GM19324 (cell line): ENCODE measurements around the gene PRR19.
"Not testable (repeated sequence)": the region's sequence is repeated elsewhere in the genome, so short reads cannot be mapped to it uniquely, and the experiment has no call there.

Experiments used
- ATAC-seq: cut with Tn5 transposase; IDR thresholded peaks from one replicate; pipeline ENCODE4 v1.9.1; 2021; ENCODE audit warnings: mild to moderate bottlenecking, moderate library complexity; ENCODE audit not compliant: unreplicated experiment, low FRiP score

The PRR19 gene

DNA sequence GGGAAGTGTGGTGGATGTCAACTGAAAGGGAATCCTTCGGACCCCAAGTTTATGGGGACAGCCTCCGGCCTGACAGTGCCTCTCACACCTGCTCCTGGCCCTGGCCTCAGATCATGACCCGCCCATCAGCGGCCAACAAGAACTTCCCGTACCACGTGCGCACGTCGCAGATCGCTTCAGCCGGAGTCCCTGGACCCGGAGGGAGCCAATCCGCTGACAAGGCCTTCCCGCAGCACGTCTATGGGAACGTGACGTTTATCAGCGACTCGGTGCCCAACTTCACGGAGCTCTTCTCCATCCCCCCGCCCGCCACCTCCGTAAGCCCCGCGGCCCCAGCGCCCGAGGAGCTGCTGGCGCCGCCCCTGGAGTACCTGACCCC, 21.5 kb downstream of the PRR19 start:
- ATAC-seq = no peak

DNA sequence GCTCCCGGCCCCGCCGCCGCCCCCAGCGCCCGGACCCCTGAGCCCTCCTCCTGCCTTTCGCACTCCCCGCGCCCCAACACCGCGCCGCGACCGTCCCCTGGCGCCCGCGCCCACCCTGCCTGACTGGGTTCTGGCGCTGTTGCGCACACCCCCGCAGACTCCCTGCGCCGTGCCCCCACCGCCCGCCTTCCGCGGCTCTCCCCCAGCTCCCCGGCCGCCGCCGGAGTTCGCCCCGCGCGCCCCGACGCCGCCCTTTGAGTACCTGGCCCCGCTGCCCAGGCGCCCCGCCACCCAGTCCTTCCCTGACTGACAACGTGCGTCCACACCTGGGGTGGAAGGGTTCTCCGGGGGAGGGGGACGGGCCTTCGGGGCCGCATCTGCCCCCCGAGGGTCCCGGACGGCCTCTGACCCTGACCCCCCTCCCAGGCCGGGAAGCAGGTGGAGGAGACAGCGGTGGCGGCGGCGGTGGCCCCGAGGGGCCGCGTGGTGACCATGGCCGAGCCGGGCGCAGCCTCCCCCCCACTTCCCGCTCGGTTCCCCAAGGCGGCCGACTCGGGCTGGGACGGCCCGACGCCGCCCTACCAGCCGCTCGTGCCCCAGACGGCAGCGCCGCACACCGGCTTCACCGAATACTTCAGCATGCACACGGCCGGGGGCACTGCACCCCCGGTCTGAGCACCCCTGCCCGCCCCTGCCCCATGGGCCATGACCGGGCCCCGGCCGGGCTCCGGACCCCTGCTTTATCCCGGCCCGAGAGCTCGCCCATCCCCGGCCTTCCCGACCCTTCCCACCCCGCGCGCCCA, 22.1 kb downstream of the PRR19 start:
- ATAC-seq = no peak

DNA sequence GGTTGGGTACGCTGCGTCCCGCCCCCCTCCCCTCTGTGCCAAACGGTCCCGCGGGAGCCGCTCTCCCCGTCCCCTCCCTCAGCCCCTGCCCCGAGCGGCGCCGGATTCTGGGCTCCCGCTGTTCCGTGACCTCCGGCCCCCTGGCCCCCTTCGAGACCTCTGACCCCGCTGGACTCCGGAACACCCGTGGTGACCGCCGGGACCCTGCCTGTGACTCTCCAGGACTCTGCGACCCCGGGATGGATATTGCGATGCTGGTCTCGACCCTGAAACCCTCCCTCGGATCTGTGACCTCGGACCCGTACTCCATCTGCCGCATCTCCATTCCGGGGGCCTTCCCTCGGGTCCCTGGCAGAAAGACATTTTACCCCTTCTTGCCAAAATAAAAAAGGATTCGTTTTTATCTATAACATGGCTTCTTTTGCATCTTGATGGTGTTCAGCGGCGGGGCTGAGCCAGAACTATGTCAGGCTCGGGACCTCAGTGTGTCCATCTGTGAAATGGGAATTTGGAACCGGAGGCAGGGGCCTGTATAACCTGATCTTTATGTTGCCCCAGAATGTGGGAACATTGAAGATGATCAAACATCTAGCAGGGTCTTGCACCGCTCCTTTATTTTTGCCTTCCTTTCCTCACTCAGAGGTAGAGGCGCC, 22.8 kb downstream of the PRR19 start:
- no peak for ATAC-seq

DNA sequence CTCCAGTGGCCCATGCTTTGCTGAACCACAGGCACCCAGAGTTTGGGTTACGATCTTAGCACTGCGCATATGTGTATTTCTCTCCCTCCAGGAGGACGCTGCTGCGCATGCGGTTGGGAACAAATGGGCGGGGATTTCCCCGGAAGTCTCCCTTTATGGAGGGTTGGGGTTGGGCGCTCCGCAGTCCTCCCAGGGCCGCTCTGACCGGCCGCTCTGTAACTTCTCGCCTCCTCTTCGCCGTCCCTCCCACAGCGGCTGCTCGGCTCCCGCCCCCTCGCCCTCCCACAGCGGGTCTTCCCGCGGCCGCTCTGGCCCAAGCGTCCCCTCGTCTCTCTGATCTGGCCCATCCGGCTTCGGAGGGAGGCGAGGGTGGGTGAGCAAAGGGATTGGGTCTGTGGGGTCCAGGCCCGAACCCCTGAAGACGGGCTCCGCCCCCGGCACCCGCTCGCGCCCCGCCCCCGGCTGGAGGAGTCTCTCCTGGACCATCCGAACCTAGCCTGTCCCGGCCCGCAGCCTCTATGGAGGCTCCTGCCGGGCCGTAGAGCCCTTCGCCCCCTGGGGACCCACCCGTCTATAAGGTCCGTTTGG, 23.5 kb downstream of the PRR19 start, which contains the start of gene MEGF8:
TSS of gene MEGF8 (plus strand) at position 328 of the 588 bp plus-strand sequence. CDS start 609 bp downstream, outside the sequence.
- peak; percentile 91 for ATAC-seq

- ATAC-seq = peak; percentile 6
These were observed 24.2 kb downstream of the PRR19 start for GRCh38 chr19:42325896-42326771.

DNA sequence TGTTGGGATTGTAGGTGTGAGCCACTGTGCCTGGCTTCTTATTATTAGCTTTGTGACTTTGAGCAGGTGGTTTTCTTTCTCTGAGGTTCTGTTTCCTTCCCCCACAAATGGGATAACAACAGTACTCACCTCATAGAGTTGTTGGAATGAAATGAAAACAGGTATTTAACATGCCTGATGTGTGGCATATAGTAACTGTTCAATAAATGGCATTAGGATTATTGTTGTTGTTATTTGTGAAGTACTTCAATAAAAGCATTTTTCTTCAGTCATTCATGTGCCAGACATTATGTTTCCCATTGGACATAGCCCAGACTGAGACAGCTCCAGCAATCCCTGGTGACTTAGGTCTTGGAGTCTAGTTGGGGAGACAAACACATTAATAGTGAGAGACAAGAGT, 25.0 kb downstream of the PRR19 start:
- ATAC-seq = no peak

DNA sequence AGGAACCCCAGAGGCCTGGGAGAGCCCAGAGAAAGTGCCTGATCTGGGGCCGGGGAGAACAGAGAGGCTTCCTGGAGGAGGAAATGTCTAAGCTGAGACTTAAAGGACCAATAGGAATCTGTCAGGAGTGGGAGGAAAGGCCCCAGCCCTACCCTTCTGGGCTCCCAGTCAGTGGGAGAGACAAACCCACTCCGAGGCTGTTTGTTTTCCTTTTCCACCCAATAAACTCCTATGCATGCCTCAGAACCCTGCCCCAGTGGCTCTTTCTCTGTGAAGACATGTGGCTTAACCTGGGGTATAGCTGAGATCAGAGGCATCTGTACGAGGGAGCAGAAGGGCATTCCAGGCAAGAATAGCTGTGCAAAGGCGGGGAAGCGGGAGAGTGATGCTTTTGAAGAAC, 25.4 kb downstream of the PRR19 start:
- ATAC-seq = no peak

GRCh38 chr19:42328106-42328505, 26.2 kb downstream of the PRR19 start:
- ATAC-seq = no peak

DNA sequence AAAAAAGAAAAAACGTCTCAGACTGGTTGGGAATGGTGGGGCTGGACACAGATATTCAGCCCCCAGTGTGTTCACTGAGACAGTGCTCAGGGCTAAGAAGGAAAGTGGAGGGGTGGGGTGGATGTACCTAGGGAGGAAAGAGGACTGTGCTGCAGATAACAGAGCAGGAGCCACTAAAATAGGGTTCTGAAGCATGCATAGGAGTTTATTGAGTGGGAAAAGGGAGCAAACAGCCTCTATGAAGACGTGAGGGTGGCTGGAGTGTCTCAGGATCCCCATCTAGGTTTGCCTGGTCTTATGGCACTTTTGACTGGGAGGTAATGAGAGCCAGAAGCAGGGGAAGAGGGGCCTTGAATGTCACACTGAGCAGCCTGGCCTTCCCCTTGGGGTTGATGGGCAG, 26.9 kb downstream of the PRR19 start:
- no peak for ATAC-seq

DNA sequence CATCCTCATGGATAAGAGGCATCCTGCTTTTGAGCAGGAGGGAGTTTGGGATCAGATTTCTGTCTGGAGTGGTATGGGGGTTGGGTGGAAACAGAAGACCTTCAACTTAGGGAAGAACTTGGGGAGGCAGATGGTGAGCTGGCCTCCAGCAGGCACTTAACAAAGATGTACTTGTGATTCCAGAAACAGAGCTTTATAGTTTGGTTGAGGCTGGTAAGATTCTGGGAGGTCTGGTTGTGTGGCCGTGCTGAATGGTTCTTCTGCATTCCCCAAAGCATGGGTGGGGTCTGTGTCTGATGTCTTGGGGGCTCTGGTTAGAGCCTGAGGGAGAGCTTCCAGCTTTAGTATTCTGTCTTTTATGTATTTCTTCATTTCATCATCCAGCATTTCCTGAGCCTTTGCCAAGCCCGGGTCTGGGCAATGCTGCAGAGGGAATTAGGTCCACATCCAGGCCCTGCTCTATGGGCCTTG, 28.3 kb downstream of the PRR19 start:
- no peak for ATAC-seq

DNA sequence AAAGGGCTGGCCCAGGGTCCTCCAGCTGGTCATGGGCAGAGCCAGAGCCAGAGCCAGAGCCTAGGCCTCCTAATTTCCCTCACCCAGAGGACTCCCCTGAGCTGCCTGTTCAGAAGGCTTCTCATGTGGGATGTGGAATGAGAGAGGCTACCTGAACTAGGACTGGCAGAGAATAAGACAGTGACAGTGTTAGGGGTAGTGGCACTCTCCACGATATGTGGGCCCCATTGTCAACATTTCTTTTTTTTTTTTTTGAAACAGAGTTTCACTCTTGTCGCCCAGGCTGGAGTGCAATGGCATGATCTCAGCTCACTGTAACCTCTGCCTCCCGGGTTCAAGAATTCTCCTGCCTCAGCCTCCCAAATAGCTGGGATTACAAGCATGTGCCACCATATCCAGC, 29.4 kb downstream of the PRR19 start:
- ATAC-seq = not testable (repeated sequence)

DNA sequence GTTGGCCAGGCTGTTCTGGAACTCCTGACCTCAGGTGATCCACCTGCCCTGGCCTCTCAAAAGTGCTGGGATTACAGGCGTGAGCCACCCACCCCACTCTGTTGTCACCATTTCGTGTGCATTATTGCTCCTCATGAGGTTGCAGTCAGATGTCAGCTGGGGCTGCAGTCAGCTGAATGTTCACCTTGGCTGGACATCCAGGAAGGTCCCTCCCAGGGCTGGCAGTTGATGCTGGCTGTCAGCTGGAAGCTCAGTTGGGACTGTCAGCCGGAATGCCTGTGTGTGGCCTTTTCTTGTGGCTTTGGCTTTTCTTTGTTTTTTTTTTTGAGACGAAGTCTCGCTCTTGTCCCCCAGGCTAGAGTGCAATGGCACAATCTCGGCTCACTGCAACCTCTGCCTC, 30.1 kb downstream of the PRR19 start:
- no peak for ATAC-seq

DNA sequence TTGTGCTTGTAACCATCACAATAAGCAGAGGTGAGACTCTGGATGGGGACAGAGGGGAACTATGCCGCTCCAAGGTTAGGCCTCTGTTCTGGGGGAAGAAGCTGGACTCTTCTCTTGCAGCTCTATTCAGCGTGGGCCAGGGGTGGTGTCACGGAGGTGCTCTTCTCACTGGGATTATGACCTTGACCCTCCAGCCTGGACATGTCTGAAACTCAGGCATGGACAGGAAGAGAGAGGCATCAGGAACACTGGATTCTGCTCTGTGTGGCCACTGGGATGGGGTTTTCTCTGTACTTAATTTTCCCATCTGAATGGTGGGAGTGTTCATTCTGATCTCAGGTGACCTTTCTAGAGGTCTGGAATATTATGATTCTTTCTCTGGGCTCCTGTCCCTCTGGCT, 31.1 kb downstream of the PRR19 start:
- no peak for ATAC-seq

- ATAC-seq = no peak
These were observed 32.2 kb downstream of the PRR19 start for GRCh38 chr19:42333975-42334696.

DNA sequence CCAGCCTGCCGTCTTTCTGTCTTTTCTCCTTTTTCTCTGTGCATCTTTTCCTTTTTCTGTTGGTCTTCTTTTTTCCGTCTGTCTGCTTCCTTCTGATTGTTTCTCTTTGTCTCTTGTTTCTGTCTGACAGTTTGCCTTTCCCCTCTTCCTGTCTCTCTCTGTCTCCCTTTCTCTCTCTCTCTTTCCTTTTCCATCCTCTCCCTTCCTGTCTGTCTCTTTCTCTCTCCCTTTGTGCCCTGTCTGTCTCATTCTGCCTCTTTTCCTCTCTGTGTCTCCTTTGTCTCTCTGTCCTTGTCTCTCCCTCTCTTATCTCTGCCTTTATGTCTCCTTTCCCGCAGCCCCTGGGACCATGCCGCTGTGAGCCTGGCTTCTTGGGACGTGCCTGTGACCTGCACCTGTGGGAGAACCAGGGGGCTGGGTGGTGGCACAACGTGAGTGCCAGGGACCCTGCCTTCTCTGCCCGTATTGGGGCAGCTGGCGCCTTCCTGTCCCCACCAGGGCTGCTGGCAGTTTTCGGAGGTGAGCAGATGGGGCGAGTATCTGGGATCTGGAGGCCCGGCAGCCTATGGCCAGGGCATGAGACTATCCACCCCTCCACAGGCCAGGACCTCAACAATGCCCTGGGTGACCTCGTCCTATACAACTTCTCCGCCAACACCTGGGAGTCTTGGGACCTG, 32.9 kb downstream of the PRR19 start:
- ATAC-seq = no peak

DNA sequence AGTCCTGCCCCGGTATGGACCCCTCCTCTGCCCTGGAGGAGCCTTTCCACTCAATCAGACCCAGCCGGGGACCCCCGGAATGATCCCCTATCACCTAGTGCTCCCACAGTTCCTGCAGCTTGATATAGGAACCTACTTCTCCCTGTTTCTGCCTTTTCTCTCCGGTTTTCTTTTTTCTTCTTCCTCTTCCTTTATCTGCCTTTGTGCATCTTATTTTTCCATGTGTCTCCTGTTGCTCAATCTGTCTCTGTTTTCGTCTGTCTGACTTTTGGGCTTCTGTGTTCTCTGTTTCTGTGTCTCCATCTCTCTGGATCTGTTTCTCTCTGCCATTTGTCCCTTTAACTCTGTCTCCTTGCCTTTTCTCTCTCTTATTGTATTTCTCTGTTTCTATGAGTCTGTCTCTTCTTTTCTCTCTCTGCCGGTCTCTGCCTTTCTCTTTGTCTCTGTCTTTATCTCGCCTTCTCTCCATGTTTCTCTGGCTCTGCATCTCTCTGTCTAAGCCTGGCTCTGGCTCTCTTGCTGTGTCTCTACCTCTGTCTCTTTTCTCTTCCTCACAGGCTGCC, 33.5 kb downstream of the PRR19 start:
- no peak for ATAC-seq

- no peak for ATAC-seq
These were observed 34.0 kb downstream of the PRR19 start for GRCh38 chr19:42335971-42336370.

- ATAC-seq = not testable (repeated sequence)
These were observed 37.4 kb downstream of the PRR19 start for GRCh38 chr19:42339126-42339860.
